ENCODE results near the gene KCNH5.
"Not testable (repeated sequence)": the region's sequence is repeated elsewhere in the genome, so short reads cannot be mapped to it uniquely, and the experiment has no call there.

The KCNH5 gene

DNA sequence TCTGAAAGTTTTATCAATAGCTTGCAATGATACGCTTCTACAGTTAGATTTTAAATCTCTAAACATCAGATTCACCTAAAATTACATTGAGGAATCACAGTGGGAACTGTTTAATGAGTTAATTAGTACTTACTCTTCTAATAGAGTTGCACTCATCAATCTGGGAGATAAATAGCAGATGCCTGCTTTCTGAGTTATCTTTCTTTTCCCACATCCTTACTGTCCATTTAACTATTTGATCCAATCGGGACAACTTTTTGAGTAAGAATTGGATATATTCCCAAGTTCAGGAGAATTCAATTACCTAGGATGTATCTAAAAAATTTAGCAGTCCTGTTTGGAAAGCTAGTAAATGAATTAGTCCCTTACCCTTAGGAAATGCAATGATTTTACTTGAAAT is 162.3 kb downstream of the KCNH5 start:
- no peak for DNase-seq

DNA sequence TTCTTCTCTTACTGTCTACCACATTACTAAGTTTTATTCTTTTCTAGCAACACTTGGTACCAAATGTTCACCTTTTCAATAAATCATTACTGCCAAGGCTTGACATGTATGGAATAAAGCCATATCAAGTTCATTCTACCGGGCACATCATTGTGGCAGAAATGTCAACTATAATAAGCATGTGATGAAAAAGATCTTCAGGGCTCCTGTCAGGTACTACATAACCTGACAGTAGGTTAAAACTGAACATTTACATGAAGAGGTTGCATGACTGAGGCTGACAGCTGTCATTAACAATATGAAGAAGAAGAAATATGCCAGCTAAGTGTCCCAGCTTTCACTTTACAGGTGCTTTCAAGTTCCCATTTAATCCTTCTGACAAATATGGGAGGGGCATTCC is 178.9 kb downstream of the KCNH5 start:
- DNase-seq, result no peak

DNA sequence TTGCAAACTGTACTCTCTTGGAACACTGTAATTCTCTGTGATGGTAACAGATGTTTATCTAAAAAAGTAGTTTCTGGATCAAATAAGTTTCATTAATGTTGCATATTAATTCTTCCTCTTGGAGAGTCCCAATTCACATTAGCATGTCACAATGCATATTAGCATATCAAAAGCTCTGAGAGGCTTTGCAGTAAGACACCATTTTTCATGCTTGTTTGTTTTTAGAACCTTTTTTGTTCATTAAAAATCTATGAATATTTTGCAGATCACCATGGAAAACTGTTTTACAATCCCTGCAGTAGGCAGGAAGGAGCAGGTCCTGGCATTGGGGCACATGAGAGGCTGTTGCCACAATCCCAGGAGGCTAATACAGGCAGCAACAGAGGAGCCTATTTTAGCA is 180.7 kb downstream of the KCNH5 start:
- DNase-seq, result no peak

DNA sequence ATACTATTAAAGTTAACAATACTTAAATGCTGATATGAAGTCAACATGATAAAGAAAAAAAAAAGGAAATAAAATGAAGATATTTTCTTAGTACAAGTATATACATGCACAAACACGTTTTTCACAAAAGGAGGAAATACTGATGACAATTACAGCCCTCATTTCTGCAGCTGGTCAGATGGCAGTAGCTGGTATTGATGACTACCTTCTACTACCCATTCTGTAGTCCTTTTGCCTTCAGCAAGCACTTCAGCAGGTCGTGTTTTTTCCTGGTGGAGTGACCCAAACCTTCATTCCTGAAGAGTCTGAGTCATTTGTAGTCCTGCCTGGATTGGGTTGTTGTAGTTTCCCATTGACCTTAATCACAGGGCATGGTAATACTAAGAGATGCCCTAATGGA is 187.2 kb downstream of the KCNH5 start:
- not testable (repeated sequence) for DNase-seq

DNA sequence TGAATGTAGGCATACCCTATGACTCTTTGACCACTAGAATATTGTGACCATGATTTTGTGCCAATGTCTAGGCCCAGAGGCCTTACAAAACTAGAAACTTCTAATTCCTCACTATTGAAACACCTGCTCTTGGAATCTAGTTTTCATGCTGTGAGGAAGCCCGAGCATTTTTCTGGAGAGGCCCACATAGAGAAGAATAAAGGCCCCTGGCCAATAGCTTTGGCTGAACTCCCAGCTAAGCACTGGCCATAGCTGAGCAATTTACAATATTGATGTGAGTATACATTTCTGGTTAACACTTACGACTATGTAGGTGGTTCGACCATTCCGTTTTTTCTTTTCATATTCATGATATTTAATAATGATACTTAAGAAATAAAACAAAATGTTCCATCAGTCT is 190.3 kb downstream of the KCNH5 start:
- DNase-seq, result no peak

DNA sequence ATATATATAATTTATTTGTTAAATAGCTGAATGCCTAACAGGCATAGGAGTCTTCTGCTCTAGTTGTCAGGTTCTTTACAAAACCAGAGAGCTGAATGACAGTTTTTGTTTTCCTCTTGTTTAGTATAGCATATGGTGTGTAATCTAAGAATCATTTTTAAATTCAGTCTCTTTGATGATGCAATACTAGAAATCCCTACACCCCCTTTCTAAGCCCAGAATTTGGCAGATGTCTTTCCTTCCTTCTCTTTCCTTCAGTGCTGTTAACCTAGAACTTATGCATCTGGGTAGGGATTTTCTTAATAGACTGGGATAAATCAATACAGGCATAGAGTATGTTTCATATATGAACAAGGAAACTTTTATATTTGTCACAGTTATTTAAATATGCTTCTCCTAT is 198.1 kb downstream of the KCNH5 start:
- DNase-seq, result no peak

DNA sequence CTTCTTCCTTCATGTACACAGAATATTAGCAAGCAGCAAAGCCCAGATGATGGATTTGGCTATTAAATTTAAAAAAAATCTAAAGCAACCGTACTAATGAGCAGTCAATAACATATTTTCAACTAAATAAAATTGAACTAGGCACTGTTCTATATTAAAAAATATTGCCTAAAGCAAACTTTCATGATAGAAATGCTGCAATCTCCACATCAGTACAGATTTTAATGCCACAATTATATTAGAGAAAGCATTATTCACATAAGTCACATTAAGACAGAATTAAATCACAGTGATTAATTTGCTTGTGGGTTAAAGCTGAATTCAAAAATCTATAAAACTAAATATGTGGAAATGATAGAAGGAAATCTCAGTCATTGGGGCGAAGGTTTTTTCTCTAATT is 200.7 kb downstream of the KCNH5 start:
- no peak for DNase-seq

- DNase-seq, result no peak
Measured at GRCh38 chr14:62824086-62824485, 221.2 kb downstream of the KCNH5 start.

- no peak for DNase-seq
Measured at GRCh38 chr14:62819931-62820330, 225.3 kb downstream of the KCNH5 start.

- no peak for DNase-seq
Measured at GRCh38 chr14:62807636-62808035, 237.6 kb downstream of the KCNH5 start.

DNA sequence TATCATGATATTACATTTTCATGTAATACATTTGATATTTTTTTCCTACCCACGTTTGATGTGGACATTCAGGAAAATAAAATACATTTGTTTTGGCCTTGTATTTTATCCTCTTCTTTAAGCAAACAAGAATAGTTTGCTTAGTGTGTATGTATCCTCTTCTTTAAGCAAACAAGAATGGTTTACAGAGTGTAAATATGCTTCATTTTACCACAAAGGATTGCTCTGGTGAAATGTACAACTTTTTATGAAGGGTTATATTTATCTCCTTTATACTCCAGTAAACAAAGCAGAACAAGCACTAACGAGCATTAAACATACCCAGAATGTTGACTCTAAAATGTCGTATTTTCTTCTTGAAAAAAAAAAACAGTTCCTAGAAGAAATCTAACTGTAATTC is 244.7 kb downstream of the KCNH5 start:
- no peak for DNase-seq

DNA sequence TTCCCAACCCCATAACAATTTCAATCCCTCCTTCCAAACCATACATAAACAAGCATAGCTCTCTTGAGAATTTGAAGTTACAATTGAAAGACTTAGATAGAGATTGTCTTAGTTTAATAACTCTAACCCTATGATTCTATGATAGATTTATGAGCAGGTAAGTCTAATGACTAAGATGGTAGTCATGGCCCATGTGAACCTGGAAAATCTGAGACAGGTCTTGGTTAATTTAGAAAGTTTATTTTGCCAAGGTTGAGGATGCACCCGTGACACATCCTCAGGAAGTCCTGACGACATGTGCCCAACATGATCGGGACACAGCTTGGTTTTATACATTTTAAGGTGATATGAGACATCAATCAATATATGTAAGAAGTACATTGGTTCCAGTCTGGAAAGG is 248.8 kb downstream of the KCNH5 start:
- no peak for DNase-seq

GRCh38 chr14:62792578-62792977 is 252.7 kb downstream of the KCNH5 start:
- DNase-seq, result no peak

- not testable (repeated sequence) for DNase-seq
Measured at GRCh38 chr14:62781328-62781727, 263.9 kb downstream of the KCNH5 start.

DNA sequence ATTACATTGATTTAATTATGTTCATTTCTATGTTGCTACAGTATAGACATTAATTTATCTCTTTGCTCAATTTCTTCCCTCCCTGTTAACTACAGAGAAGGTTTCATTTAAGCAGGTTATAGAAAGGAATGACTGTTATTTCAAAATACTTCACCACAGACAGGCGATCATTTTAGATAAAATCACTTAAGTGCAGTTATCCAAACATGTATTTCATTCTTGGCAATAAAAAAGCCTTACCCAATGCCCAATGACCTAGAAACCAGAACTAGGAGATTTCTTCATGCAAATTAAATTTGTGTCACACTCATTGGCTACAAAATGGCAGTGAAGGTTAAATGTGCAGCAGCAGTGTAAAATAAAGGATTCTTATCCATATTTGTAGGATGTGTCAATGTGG is 266.4 kb downstream of the KCNH5 start:
- no peak for DNase-seq

DNA sequence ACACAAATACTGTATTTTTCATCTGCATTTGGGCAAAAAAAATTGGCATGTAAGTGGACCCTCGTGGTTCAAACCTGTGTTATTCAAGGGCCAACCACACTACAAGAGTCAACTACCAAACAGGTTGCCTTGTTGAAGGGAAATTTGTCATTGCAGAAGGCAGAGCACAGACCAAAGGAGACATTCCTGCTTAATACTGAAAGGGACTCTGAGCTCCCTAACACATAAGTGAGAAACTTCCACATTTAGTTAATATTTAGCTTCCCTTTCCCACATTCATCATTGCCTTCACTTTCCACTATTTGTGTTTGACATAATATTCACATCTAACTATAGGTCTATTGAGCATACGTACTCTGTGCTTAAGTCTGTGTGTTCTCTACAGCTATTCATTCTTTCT is 266.9 kb downstream of the KCNH5 start:
- no peak for DNase-seq

DNA sequence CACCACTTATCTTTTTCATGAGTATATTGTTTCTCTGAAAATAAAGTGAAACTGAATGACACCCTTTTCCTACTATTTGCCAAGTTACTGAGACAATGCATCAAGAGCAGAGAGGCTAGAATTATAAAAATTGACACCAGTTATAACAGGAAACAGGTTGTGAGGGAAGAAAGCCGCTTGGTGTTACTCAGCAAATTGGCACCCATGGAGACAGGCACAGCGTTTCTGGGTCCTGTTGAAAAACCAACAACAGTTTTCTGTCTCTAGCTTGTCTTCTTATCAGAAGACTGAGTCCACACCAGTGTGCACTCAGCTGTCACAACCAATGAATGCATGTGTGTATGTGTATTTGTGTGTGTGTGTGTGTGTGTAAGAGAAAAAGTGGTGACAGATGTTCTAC is 267.7 kb downstream of the KCNH5 start:
- no peak for DNase-seq

GRCh38 chr14:62776300-62776699 is 269.0 kb downstream of the KCNH5 start:
- DNase-seq, result no peak

GRCh38 chr14:62768753-62769152 is 276.5 kb downstream of the KCNH5 start:
- DNase-seq, result no peak

DNA sequence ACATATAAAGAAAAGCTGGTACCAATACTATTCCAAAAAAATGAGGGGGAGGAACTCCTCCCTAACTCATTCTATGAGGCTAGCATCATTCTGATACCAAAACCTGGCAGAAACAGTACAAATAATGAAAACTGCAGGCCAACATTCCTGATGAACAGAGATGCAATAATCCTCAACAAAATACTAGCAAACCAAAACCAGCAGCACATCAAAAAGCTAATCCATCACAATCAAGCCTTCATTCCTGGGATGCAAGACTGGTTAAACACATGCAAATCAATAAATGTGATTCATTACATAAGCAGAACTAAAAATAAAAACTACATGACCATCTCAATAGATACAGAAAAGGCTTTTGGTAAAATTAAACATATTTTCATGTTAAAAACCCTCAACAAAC is 281.3 kb downstream of the KCNH5 start:
- no peak for DNase-seq

DNA sequence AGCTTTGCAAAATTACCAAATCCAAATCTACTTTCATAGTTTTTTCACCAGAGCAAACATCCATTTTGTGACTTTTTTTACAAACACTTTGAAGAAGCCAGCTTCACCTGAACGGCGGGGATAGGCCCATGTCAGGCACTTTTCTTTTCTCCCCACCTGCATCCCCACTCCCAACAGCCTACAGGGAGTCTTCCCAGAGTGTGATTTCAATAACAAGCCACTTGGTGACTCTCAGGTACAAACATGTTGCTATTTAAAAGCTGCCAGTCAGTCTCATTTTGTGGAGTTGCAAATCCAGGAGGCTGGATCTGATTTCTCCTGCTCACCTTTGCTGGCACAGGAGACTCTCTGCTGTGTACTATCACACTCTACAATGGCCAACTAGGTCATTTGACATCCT is 285.5 kb downstream of the KCNH5 start:
- no peak for DNase-seq

DNA sequence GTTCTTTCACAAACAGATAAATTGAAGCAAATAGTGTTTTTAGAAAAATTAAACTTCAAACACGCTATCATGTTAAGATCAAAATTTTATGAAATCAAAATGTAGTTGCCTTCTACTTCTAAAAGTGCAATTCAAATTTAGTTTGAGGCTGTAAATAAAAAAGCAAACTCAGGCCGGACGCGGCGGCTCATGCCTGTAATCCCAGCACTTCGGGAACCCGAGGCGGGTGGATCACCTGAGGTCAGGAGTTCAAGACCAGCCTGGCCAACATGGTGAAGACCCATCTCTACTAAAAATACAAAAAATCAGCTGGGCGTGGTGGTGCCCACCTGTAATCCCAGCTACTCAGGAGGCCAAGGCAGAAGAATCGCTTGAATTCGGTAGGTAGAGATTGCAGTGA is 298.4 kb downstream of the KCNH5 start:
- DNase-seq, result not testable (repeated sequence)

GRCh38 chr14:62745496-62745895 is 299.8 kb downstream of the KCNH5 start:
- no peak for DNase-seq

DNA sequence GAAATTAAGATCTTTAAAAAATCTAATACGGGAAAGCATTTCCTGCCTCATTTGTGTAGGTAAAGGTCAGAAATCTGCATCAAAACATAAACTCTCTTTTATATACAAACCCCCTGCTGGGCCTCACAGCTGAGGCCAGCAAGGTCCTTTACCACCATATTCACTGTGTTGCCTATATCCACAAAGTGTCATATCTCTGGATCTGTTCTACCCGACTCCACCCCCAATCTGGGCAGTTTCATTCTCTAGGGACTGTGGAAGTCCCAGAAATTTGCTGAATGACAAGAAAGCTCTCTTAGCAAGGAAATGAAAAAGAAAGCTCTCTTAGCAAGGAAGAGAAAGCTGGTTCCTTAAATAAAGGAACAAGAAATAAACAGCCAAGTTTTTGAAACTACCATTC is 301.7 kb downstream of the KCNH5 start:
- DNase-seq, result no peak

- no peak for DNase-seq
Measured at GRCh38 chr14:62743118-62743517, 302.1 kb downstream of the KCNH5 start.

GRCh38 chr14:62739647-62740046 is 305.6 kb downstream of the KCNH5 start:
- no peak for DNase-seq

Measured in T-helper 9 cell (primary cell).